ENCODE data around the gene BMI1. TPM values are rescaled to one million over a fixed set of nuclear protein-coding genes. Genes with fewer than 3 reads are reported as not detected.

Gene BMI1
- total RNA-seq, 1 experiment from 2014 or later: 17.6 TPM

DNA sequence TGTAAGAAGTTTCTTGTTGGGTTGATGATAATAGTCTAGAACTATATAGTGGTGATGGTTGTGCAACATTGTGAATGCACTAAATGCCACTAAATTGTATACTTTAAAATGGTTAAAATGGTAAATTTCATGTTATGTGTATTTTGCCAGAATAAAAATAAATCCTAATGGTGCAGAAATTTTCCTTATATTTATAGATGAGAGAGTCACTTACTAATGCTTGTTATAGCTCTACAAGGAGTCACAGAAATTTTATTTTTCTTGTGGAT is 45.5 kb downstream of the BMI1 start:
- no peak for DNase-seq (ENCODE audit: low spot score)

DNA sequence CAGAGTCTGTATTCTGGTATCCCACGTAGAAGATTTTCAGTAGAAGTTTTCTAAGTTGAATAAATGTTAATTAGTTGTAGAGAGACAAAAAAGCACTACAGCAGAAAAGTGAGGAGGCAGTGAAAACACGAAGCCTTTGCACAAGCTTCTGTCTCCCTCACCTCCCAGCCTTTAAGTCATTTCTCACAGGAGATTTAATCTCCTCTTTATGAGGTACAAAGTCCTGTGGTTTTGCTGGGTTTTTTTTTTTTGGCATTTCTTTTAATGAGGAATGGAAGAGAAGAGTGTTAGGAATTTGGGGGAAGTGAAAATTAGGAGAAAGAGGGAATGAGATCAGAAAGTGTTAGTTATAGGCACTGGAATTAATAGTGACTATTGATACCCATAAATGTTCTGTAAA is 45.9 kb downstream of the BMI1 start:
- DNase-seq (ENCODE audit: low spot score): no peak

DNA sequence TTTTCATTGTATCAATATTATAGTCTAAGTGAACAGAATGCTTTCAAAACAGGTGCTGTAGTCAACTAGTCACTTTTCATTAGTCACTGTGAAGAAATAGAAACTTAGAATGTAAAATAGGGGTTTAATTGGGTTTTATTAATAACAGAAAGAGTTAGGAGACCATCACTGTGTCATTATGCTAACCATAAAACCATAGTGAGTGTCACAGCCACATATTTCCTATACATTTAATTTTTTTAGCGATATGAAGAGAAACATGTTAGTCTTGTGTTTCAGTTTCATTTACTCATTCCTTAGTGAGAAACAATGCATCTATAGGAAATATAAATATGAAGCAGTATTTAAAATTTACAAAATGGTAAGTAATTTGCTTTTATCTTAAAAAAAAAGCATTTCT is 46.6 kb downstream of the BMI1 start:
- DNase-seq (ENCODE audit: low spot score): no peak

GRCh38 chr10:22368402-22368801 is 47.5 kb downstream of the BMI1 start:
- no peak for DNase-seq (ENCODE audit: low spot score)

DNA sequence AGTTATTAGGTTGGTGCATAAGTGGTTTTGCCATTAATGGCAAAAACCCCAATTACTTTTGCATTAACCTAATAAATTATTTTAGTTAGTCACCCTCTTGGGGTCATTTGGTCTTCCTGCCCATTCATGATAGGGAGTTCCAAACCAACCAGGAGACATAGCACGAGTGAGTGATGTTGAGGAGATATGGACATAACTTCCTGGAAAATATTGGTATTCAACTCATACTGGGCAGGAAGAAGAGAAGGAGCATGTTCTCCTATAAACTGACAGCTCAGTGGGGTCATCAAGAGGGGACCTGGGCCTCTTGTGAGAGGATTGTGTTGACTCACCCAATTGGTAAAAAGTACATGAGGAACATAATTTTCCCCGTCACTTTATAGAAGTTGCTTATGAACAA is 48.1 kb downstream of the BMI1 start:
- no peak for DNase-seq (ENCODE audit: low spot score)

- no peak for DNase-seq (ENCODE audit: low spot score)
Observed at GRCh38 chr10:22369434-22370072, 48.7 kb downstream of the BMI1 start.

- no peak for DNase-seq (ENCODE audit: low spot score)
Observed at GRCh38 chr10:22370320-22370719, 49.4 kb downstream of the BMI1 start.

DNA sequence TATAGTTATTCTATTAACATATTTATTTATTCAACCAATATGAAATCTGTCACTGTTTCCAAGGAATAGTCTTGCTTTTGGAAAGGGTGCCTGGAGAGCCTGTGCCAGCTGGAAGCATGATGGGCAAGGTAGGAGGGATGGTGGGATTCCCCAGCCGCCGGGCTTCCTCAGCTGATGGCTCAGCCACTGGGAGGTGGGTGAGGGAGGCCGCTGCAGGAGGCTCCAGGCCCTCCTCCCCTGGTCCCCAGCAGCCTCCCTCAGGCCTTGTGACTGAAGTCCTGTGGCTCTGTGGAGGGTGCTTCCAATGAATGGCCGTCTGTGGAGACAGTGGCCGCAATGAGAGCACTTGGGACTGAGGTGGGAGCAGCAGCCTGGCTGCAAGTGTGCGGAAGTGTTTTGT is 51.4 kb downstream of the BMI1 start:
- DNase-seq (ENCODE audit: low spot score): no peak

DNA sequence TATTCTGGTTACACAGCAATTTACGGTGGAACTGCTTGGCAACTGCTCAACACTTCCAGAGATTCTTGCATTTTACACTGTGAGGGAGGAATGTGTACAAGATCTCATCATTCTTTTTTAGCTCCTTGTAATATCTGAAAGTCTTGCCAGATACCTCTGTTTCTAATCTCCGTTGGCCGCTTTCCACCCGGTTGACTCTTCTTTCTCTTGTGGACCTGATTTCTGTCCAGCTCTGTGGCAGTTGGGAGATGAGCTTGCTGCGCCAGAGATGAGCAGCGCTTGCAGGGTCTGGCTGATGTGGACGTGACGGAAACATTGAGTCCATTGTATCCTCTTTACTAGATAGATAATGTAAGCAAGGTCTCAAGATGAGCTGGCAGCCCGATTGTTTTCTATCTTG is 52.0 kb downstream of the BMI1 start:
- DNase-seq (ENCODE audit: low spot score): no peak

GRCh38 chr10:22374489-22375126 is 53.7 kb downstream of the BMI1 start:
- DNase-seq (ENCODE audit: low spot score): no peak

DNA sequence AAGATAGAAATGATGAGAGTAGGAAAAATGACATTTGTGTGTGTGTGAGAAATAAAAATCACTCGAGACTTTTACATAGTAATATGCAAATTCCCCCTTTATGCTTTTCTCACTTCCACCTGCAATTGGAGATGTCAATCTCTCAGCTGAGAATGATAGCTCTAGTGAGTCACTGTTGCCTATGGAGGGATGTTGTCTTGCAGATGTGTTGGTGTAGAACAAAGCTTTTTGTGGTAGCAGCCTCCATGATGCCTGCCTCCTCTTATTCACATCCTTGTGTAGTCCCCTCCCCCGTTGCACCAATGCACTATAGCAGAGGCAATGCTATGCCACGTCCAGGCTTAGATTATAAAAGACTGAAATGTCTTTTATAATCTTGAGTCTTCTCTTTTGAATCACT is 58.2 kb downstream of the BMI1 start:
- no peak for DNase-seq (ENCODE audit: low spot score)

Small RNAs within 50 kb of the gene (small RNA-seq; reads per million reads assigned to genes)
- gene AL158211.3: not detected

Other genes with a start within 250 kb of the BMI1 start
- gene EBLN1, start 103.1 kb upstream of the BMI1 start, total RNA-seq (2014; rRNA removed; shearing (Covaris generic)): not detected in 2 replicates
- gene COMMD3, start 4.7 kb upstream of the BMI1 start, total RNA-seq (2014; rRNA removed; shearing (Covaris generic)): 12.4 and 13.4 TPM in 2 replicates
- gene SPAG6, start 24.4 kb downstream of the BMI1 start, total RNA-seq (2014; rRNA removed; shearing (Covaris generic)): not detected in 2 replicates